Upper lobe of left lung (tissue), 4 donors: ENCODE measurements around the gene STAG1.

Experiments used
- CTCF ChIP-seq, 6 experiments: fragments of 450-650 bp in 4 of 6; fragments of 200-600 bp in 2 of 6; sonication (generic) in 2 of 6; IDR thresholded peaks; one replicate each; pipeline ENCODE4 v1.5.1; 2016 to 2019; ENCODE audit warnings: antibody characterized with exemption in 6 of 6
- EP300 ChIP-seq, 4 donors: sonication (generic); formaldehyde crosslinking; IDR thresholded peaks; one replicate each; pipeline ENCODE4 v1.5.1; 2017; ENCODE audit warnings: antibody characterized with exemption in 4 of 4, control low read depth in 2 of 4
- POLR2AphosphoS5 ChIP-seq, 2 donors: sonication (generic); formaldehyde crosslinking; IDR thresholded peaks; one replicate each; pipeline ENCODE4 v1.5.1; 2017; ENCODE audit warnings: antibody characterized with exemption in 2 of 2

GRCh38 chr3:136792556-136793330, 40.6 kb upstream of the STAG1 start:
- no peak for TF ChIP-seq CTCF (IDR thresholded peaks at IDR 0.05)
- no peak for TF ChIP-seq POLR2AphosphoS5 (IDR thresholded peaks at IDR 0.05)
- TF ChIP-seq EP300 (IDR thresholded peaks at IDR 0.05): no peak
